Measurements from ENCODE around the gene KLHL3. TPM values are rescaled to one million over a fixed set of nuclear protein-coding genes. Genes with fewer than 3 reads are reported as not detected.

The KLHL3 gene
- total RNA-seq, 1 donor from 2014 or later = 6.7 TPM

GRCh38 chr5:137699336-137700281 is 36.3 kb downstream of the KLHL3 start:
- no peak for DNase-seq
- Histone ChIP-seq H3K27me3 (ENCODE audit: low read depth) (no peaks in the 10 kb centered on the region), H3K9me3 (no peaks in the 10 kb centered on the region), H3K4me3 (no peak overlapping the region), H3K36me3 (peaks cover 3% of the 10 kb centered on the region), H3K4me1 (peaks cover 20% of the 10 kb centered on the region), H3K27ac (no peak overlapping the region)
- TF ChIP-seq CTCF (IDR thresholded peaks at IDR 0.05) = no peak
- intact Hi-C loops (cut with DNase I) = no loop called here
- no peak for ATAC-seq

- Histone ChIP-seq H3K36me3 (peaks cover 3% of the 10 kb centered on the region), H3K27me3 (ENCODE audit: low read depth) (no peaks in the 10 kb centered on the region), H3K4me3 (no peak overlapping the region), H3K9me3 (no peaks in the 10 kb centered on the region), H3K4me1 (peaks cover 20% of the 10 kb centered on the region), H3K27ac (peak overlapping the region; percentile 26)
- TF ChIP-seq CTCF (IDR thresholded peaks at IDR 0.05) = no peak
- intact Hi-C loops (cut with DNase I) = no loop called here
- ATAC-seq (no peak), DNase-seq (no peak)
Measured at GRCh38 chr5:137696481-137696880, 39.4 kb downstream of the KLHL3 start.

GRCh38 chr5:137695651-137696428 is 40.0 kb downstream of the KLHL3 start:
- Histone ChIP-seq H3K9me3 (no peaks in the 10 kb centered on the region), H3K36me3 (peaks cover 3% of the 10 kb centered on the region), H3K27me3 (ENCODE audit: low read depth) (no peaks in the 10 kb centered on the region), H3K4me3 (no peak overlapping the region), H3K27ac (peak overlapping the region; percentile 48), H3K4me1 (peaks cover 20% of the 10 kb centered on the region)
- DNase-seq = no peak
- peak; percentile 31 for TF ChIP-seq CTCF (IDR thresholded peaks at IDR 0.05)
- intact Hi-C loops (cut with DNase I) = no loop called here
- peak in 1 of 2 donors; percentile 46 for ATAC-seq

GRCh38 chr5:137693951-137694721 is 41.8 kb downstream of the KLHL3 start:
- H3K4me3 ChIP-seq = no peak overlapping the region
- no peaks in the 10 kb centered on the region for H3K9me3 ChIP-seq
- H3K4me1 ChIP-seq = peaks cover 20% of the 10 kb centered on the region
- H3K36me3 ChIP-seq = peaks cover 8% of the 10 kb centered on the region
- DNase-seq = no peak
- ATAC-seq = no peak
- no peak overlapping the region for H3K27ac ChIP-seq
- intact Hi-C loops (cut with DNase I) = no loop called here
- TF ChIP-seq CTCF (IDR thresholded peaks at IDR 0.05) = no peak
- no peaks in the 10 kb centered on the region for H3K27me3 ChIP-seq (ENCODE audit: low read depth)

GRCh38 chr5:137693307-137693950 is 42.5 kb downstream of the KLHL3 start:
- DNase-seq (no peak), ATAC-seq (no peak)
- Histone ChIP-seq H3K4me1 (peaks cover 20% of the 10 kb centered on the region), H3K27me3 (ENCODE audit: low read depth) (no peaks in the 10 kb centered on the region), H3K36me3 (peaks cover 8% of the 10 kb centered on the region), H3K27ac (no peak overlapping the region), H3K9me3 (no peaks in the 10 kb centered on the region), H3K4me3 (no peak overlapping the region)
- TF ChIP-seq CTCF (IDR thresholded peaks at IDR 0.05) = no peak
- intact Hi-C loops (cut with DNase I) = no loop called here
